GM10248 (cell line): ENCODE data around the gene ZBTB20.

Experiments
- CTCF ChIA-PET: fragments of 300-600 bp; sonication (Branson Sonifier 250); formaldehyde crosslinking; extraction: SDS; loops from one replicate; lab custom pipeline; 2021; ENCODE audit warnings: antibody characterized with exemption; lab: Yijun Ruan, JAX
- POLR2A ChIA-PET: fragments of 350-650 bp; sonication (Branson Sonifier 250); formaldehyde crosslinking; extraction: SDS; loops from one replicate; lab custom pipeline; 2020; ENCODE audit warnings: antibody characterized with exemption; lab: Yijun Ruan, JAX
- DNase-seq: peaks from one replicate; pipeline ENCODE4 v3.0.0; 2012; ENCODE audit errors: extremely low spot score
- CTCF ChIP-seq: IDR thresholded peaks from 2 replicates; pipeline ENCODE4 v1.5.1; 2012; ENCODE audit warnings: mild to moderate bottlenecking, low read depth; ENCODE audit errors: extremely low read depth, missing control alignments, control extremely low read depth

Gene ZBTB20

DNA sequence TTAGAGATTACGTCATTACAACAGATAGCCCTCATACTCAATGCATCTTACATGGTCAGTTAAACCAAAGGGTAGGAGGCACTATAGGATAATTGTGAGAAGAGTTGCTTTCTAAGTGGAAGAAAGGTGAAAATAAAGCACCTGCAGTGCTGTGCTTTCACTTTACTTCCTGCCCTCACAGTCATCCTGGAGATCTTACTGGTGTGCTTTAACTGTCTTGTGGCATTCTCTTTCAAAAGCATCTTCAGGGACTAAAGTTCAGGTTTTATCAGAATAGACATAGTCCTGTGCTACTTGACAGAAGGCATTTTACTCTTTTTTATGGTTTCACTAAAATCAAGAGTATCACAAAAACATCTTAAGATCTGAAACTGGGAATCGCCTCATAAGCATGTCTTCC is 286.6 kb downstream of the ZBTB20 start:
- TF ChIP-seq CTCF: no peak
- no peak for DNase-seq
- ChIA-PET POLR2A (no interaction called here), CTCF (no interaction called here)

- CTCF ChIA-PET: interaction anchor here (1.1 to 1.3 kb wide), 3 partner anchors 10 to 27 kb away, joined by 3 to 5 read pairs (median 5); no protein-coding TSS in a partner anchor
- DNase-seq: no peak
- no peak for TF ChIP-seq CTCF
- POLR2A ChIA-PET: no interaction called here
Observed at GRCh38 chr3:114858329-114858728, 288.8 kb downstream of the ZBTB20 start.

DNA sequence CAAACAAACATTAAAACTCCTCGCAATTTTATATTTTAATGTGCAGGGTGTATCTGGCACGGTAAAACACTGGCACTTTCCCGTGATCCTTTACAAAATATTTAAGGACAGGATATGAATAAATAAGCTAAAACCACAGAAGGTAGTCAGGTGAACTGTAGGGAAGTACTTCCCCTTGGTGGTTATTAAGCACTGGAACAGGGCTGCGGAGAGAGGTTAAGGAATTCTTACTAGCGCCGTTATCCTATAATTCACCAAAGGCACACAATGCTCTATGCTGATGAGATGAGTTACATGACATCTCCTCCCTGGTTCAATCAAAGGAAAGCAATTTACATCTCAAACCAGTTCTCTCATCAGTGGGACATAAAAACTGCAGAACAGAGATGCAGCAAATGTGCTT is 289.8 kb downstream of the ZBTB20 start:
- ChIA-PET POLR2A (no interaction called here), CTCF (interaction anchor here (1.2 to 1.7 kb wide), 3 partner anchors 9 to 14 kb away, joined by 5 to 7 read pairs (median 5); no protein-coding TSS in a partner anchor)
- TF ChIP-seq CTCF: no peak
- DNase-seq: no peak

GRCh38 chr3:114856835-114857234 is 290.3 kb downstream of the ZBTB20 start:
- DNase-seq: no peak
- no peak for TF ChIP-seq CTCF
- ChIA-PET POLR2A (no interaction called here), CTCF (interaction anchor here (1.7 kb wide), 2 partner anchors 9 to 11 kb away, joined by 4 to 7 read pairs; no protein-coding TSS in a partner anchor)

DNA sequence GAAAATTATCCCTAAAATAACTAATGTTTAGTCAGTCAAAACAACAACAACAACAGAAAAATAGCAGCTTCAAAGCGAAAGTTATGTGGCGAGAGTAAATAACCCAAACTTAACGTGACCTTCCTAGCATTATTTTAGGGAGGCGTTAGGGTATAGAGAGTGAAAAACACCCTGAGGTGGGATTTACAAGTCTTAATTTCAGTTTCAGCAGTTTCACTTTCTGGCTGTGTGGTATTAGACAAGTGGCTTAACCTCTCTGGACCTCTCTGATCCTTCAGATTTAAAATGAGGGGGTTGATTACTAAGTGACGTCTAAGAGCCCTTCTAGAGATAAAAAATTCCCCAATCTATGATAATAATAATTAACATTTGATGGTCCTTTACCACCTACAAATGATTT is 291.2 kb downstream of the ZBTB20 start:
- no peak for DNase-seq
- TF ChIP-seq CTCF: no peak
- ChIA-PET CTCF (interaction anchor here (1.7 kb wide), 2 partner anchors 8 to 12 kb away, joined by 4 to 7 read pairs; no protein-coding TSS in a partner anchor), POLR2A (no interaction called here)

DNA sequence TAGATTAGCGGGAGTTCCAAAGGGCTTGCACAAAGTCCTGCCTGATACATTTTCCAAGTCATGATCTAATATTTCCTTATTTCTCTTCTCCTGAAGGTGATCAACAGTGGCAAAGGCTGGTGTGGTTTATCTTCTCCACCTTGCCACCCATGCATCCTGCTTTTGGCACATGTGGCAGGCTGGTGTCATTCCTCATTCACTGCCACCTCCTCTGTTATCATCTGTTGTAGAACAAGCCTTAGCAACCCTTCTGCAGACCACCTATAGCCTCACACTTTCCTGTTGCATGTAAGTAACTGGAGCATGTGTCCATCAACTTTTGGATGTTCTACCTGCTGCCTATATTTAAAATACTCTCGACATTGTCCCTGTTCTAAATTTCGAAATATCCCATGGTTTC is 294.1 kb downstream of the ZBTB20 start:
- DNase-seq: no peak
- ChIA-PET POLR2A (no interaction called here), CTCF (no interaction called here)
- TF ChIP-seq CTCF: no peak

DNA sequence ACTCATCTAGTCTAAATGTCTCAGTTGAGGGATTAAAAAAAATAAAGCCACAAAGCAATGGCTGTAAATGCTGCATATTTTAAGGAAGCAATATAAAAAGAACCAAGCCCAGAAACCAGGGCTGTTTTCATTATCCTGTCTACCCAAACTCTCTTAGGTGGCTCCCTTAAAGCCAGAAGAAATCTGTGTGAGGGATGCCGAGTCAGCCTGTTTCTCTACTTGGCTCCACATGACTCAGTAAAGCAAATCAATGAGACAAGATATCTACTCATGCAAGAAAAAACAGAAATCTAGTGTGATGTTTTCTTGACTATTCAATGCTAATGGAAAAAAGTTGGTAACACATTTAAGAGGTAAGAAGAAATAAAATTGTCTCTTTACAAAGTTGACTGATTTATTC is 296.2 kb downstream of the ZBTB20 start:
- no peak for TF ChIP-seq CTCF
- CTCF ChIA-PET: interaction anchor here (1.3 kb wide), 1 partner anchor 24 kb away, joined by 3 read pairs; no protein-coding TSS in a partner anchor
- POLR2A ChIA-PET: no interaction called here
- no peak for DNase-seq
